Activated effector memory CD4-positive, alpha-beta T cell treated with anti-CD3 and anti-CD28 coated beads, Interleukin-2, amount 50 U/mL, for 16 hours (primary cell): ENCODE measurements around the gene SPATA6L.
"Not testable (repeated sequence)": the region's sequence is repeated elsewhere in the genome, so short reads cannot be mapped to it uniquely, and the experiment has no call there.

Experiments used
- DNase-seq: peaks from one replicate; pipeline ENCODE4 v3.0.0-alpha.2; 2020

Gene SPATA6L

GRCh38 chr9:4671737-4672136 lies 5.5 kb upstream of the SPATA6L start:
- DNase-seq = no peak

DNA sequence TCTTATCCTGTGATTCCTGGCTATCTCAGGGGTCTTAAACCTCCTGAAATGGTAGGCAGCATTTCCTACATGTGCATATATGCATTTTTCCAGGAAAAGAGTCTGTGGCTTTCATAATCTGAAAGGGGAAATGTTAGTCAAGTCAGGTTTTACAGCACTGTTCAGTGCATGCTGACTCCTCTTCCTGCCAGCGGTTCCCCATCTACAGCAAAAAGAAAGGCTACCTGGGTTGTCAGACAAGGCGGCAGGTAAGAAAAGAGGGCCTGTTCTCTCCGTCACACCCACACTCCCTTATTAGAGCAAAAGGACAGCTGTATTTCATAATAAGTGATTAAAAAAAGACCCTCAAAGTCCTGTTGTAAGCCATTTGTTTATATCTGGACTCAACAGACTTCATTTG lies 4.3 kb upstream of the SPATA6L start:
- no peak for DNase-seq

- no peak for DNase-seq
Observed at GRCh38 chr9:4669890-4670289, 3.6 kb upstream of the SPATA6L start.

DNA sequence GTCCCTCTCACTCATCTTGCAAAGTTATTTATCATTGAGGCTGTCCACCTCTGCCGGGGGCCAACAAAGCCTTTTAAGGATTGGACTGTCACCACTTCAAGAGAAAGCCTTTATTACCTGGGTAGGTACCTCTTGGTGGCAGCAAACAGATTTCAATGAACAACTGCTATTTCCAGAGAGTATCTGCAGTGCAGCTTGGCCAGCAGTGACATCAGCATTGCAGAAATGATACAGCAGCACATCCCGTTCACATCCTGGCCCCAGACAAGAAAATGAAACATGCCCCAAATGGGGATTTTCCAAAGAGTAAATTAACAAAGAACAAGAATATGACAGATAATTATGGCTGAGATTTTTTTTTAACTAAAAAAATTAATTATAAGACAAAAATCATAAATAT lies 2.3 kb upstream of the SPATA6L start:
- no peak for DNase-seq

GRCh38 chr9:4667681-4668080 lies 1.4 kb upstream of the SPATA6L start:
- no peak for DNase-seq

- DNase-seq = no peak
Observed at GRCh38 chr9:4665357-4665756, 923 bp downstream of the SPATA6L start.

DNA sequence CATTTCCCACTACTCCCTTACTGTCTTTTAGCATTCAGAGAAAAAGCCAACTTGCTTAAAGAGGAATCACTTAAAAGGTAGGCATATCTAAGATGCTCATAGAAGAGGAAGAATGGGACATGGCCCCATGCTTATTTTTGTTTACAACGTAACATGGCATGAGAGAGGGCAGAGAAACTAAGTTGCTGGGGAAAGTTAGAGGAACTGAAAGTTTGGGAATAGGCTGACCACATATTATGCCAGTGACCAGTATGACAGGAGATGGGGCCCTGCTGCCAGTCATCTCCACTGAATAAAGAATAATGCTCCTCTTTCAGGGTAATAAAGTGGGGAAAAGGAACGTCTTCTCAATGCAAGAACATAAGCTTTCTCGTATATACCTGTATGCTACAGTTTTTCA lies 2.3 kb downstream of the SPATA6L start:
- DNase-seq = no peak

GRCh38 chr9:4662989-4663792 lies 3.1 kb downstream of the SPATA6L start:
- no peak for DNase-seq

GRCh38 chr9:4662108-4662988 lies 3.9 kb downstream of the SPATA6L start, which contains the start of gene PLPP6:
Gene PLPP6 (plus strand): TSS chr9:4662294. CDS start chr9:4662376, 82 bp downstream.
- DNase-seq = peak; percentile 91

- DNase-seq = no peak
Observed at GRCh38 chr9:4661611-4662010, 4.7 kb downstream of the SPATA6L start.

DNA sequence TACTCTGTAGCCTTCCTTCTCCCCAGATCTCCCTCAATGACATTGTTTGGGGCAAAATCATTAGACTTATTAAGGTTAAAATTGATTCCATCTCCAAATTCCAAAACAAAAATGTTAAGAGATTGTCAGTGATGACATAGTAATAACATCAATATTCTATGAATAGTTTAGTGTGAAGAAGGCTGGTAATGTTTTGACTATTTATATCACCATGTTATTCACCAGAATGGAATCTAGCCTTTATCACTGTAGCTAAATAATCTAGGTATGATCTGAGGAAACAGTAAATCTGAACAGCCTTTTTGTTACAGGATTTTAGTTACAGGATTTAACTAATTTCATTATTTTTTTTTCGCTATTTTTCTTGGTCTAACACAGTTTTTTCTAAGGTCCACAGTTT lies 5.1 kb downstream of the SPATA6L start:
- DNase-seq = no peak

- not testable (repeated sequence) for DNase-seq
Observed at GRCh38 chr9:4660665-4661064, 5.6 kb downstream of the SPATA6L start.

GRCh38 chr9:4657426-4658159 lies 8.7 kb downstream of the SPATA6L start:
- no peak for DNase-seq

GRCh38 chr9:4656621-4657020 lies 9.7 kb downstream of the SPATA6L start:
- DNase-seq = no peak

- DNase-seq = not testable (repeated sequence)
Observed at GRCh38 chr9:4656196-4656595, 10.1 kb downstream of the SPATA6L start.

- DNase-seq = no peak
Observed at GRCh38 chr9:4654538-4654937, 11.7 kb downstream of the SPATA6L start.

DNA sequence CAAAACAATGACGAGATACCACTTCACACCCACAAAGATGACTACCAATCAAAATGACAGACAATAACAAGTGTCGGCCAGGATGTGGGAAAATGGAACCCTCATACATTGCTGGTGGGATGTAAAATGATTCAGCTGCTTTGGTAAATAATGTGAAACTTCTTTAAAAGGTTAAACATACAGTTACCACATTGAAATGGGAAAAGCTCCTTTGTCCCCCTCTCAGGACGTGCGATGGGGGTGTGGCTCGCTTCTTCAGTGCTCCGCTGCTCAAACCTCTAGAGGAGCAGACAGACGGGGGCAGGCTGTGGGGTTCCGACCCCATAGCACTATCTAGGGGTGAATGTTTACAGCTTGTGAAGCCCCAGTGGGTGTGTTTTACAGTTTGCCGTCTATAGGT lies 12.2 kb downstream of the SPATA6L start:
- no peak for DNase-seq

GRCh38 chr9:4642351-4642750 lies 23.9 kb downstream of the SPATA6L start:
- DNase-seq = no peak

DNA sequence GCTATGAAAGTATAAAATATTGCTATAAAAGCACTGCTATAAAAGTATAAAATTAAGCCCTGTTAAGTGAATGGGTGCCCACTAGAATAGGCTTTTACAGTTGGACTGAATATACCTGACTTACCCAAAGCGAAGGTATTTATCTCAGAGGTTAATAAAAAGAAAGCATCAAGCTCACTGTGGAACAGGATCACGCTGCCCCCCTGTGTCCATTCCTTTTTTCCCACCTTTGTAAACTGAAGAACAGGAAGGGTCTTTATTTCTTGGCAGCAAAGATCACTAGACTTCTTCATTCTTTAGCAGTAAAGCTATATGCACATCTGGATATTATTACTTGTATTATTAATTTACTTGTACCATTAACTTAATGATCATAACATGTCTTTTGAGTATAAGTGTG lies 26.3 kb downstream of the SPATA6L start:
- peak; percentile 69 for DNase-seq

GRCh38 chr9:4639420-4639819 lies 26.9 kb downstream of the SPATA6L start:
- no peak for DNase-seq

DNA sequence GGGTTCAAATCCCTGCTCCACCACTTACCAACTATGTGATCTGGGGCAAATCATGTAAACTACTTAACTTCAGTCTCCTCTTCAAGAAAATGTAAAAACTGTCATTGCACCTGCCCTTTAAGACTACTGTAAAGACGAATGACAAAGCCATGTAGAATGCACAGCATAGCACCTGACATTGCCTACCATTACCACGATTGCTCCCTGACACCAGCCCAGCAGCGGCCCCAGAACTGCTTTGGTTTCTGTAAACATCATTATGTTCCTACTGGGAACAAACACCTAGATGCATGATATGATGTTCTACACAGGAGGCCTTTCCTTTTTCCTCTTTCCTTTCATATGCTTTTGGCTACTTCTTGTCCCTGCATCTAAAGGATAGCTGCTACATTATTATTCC lies 27.3 kb downstream of the SPATA6L start:
- no peak for DNase-seq

- no peak for DNase-seq
Observed at GRCh38 chr9:4630836-4631235, 35.4 kb downstream of the SPATA6L start.

GRCh38 chr9:4622016-4622415 lies 44.3 kb downstream of the SPATA6L start:
- no peak for DNase-seq
